Measurements from ENCODE around the gene SPG21.
A peak's percentile ranks its signal among the peaks of the same experiment; 100 is the strongest.
"Not testable (repeated sequence)": the region's sequence is repeated elsewhere in the genome, so short reads cannot be mapped to it uniquely, and the experiment has no call there.

SPG21 gene, protein sequence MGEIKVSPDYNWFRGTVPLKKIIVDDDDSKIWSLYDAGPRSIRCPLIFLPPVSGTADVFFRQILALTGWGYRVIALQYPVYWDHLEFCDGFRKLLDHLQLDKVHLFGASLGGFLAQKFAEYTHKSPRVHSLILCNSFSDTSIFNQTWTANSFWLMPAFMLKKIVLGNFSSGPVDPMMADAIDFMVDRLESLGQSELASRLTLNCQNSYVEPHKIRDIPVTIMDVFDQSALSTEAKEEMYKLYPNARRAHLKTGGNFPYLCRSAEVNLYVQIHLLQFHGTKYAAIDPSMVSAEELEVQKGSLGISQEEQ

DNA sequence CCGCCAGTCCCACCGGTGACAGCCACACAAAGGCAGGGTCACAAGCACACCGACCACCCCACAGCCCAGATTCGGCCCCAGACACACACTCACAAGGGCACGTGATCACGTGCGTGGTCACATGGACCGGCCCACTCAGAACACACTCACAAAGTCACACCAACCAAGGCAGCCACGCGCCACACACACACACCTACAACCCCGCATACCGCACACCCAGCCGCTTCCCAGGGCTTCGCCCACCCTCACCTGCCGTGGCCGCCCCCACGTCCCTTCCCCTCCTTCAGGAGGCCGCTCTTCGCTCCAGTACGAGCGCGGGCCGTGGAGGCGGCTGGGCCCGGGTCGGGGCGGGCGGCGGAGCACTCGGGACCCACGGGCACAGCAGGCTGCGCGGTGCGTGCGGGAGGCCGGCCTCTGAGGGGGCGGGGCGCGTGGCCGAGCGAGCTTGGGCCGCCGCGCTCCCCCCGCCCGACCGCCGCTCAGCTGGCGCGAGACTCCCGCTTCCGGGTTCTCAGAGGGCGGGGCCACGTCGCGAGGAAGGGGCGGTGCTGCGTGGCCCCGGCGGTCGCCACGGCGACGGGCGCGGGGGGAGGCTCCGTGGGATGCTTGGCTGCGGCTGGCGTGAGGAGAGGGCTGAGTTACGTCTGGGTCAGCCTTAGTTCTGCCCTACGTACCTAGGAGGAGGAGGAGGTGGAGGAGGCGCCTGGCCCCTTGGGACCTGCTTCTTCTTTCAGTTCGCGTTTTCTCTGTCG is at the start of gene SPG21:
Gene SPG21, minus strand, starts transcription at position 499 of the 752 bp plus-strand sequence. CDS start 6,345 bp downstream, outside the sequence.
- DNase-seq (ENCODE audit: low read depth), result peak; percentile 53

DNA sequence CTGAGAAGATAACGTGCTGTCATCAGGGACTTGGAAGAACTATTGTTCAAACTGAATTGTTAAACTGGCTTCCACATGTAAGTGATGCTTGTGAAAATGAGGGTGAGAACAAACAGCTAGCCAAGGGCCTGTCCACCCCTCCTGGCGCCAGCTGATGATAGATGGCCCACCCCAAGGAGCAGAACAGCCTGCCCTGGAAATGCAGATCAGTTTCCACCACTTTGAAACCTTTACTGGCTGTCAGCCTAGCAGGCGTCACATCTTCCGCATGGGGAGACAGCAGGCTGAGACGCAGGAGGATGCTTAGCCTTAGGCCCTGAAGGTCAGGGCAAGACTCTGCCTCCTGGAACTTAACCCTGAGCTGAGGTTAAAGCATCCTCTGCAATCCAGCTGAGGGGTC is 49.1 kb upstream of the SPG21 start:
- DNase-seq (ENCODE audit: low read depth), result no peak

DNA sequence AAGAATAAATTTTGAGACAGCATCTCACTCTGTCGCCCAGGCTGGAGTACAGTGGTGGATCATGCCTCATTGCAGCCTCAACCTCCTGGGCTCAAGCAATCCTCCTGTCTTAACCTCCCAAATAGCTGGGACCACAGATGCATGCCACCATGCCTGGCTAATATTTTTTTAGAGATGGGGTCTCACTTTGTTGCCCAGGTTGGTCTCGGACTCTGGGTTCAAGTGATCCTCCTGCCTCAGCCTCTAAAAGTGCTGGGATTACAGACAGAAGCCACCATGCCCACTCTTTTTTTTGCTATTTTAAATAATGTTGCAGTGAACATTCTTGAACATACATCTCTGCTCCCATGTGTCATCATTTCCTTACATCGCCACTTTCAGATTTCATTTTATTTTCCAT is 48.7 kb upstream of the SPG21 start:
- no peak for DNase-seq (ENCODE audit: low read depth)

DNA sequence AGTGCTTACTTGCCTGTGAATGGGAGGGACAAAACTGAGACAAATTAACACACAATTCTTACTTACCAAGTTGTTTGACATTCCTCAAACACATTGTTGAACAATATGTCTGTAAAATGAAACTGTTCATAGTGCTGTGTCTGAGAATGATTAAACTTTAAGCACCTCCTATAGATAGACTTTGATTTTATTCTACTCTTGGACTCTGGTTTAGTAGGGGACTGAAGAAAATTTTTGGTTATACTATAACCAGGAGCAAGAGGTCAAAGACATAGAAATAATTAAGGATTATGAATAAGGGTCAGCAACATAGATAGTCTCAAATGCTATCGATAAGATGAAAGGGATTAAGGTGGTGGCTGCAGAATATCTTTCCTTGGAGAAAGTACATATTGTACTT is 47.6 kb upstream of the SPG21 start:
- DNase-seq (ENCODE audit: low read depth), result no peak

DNA sequence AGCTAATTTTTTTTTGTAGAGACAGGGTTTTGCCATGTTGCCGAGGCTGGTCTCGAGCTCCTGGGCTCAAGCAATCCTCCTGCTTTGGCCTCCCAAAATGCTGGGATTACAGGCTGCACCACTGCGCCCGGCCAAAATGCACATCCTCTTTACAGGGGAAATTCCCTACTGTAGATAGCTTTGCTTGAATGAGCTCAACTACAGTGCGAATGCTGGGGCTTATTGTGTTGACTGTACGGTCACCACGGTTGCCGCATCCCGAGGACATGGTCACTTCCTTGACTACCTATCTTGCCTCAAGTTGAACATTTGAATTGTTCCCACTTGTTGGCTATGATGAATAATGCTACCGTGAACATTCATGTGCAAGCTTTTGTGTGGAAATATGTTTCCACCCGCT is 45.0 kb upstream of the SPG21 start:
- DNase-seq (ENCODE audit: low read depth), result no peak

DNA sequence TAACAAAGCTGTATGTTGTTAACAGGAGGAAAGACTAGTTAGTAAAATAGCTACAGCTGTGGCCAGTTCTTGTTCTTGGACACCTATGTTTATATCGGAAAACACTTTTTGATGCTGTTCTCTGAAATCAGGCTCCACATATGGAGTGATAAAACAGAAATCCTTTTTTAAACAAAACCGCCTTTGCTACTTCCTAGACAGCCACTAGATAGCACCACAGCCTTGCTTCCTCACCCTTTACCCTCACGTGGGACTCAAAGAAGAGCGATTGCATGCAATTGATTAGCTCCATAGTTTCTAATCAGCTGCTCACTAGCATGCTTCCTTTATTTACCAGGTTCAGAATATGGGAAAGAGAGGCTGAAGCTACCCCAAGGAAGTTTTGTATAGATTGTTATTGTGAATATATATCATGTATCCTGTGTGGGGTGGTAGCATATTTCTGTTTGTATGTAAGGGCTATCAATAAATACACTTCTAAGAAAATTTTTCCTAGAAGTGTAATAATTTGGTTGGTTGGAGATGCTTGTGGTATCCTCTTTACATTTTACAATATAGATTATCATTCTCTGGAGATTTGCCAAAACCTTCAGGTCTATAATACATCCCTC is 44.0 kb upstream of the SPG21 start:
- no peak for DNase-seq (ENCODE audit: low read depth)

DNA sequence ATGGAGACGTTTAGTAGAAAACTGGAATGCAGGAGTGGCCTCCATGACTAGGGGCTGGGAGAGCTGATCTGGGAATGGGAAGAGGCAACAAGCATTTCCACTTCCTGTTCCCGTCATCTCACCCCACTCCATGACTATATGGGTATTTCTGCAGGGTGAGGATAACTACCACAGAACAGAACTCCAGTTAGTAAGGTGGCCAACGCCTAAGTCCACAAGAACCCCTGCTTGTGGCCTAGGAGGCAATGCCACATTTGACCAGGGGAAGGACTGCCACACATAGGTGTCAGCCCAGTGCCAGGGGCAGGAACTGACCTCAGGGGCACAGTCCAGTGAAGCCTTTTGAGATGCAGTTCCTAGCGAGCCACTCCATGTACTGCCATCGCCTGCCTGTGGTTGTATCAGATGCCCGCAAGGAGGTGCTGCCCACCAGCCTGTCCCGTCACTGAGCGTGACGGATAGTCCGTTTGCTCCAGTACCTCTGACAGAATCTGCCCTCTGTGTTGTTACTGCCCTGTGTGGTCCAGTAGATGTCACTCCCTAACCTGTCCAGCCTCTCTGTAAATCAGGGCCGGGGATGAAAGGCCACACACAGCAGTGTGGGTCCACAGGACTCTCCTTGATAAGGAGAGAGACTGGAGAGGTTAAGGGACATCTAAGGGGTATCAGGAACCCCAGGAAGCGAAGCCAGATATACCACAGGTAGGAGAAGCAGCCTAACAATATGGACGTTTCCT is 43.3 kb upstream of the SPG21 start:
- no peak for DNase-seq (ENCODE audit: low read depth)

DNA sequence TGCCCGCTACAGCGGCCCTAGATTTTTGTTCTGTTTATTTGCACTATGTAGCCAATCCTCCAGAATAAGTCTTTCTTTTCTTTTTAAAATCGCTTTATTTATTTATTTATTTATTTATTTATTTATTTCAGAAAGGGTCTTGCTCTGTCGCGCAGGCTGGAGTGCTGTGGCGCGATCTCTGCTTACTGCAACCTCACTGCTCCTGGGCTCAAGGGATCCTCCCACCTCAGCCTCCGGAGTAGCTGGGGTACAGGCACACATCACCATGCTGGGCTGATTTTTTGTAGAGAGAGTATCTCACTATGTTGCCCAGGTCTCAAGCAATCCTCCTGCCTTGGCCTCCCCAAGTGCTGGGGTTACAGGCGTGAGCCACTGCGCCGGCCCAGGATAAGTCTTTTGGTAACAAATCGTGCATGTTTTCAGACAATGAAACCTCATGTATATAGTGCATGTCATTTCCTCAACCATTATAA is 40.1 kb upstream of the SPG21 start:
- DNase-seq (ENCODE audit: low read depth), result no peak

DNA sequence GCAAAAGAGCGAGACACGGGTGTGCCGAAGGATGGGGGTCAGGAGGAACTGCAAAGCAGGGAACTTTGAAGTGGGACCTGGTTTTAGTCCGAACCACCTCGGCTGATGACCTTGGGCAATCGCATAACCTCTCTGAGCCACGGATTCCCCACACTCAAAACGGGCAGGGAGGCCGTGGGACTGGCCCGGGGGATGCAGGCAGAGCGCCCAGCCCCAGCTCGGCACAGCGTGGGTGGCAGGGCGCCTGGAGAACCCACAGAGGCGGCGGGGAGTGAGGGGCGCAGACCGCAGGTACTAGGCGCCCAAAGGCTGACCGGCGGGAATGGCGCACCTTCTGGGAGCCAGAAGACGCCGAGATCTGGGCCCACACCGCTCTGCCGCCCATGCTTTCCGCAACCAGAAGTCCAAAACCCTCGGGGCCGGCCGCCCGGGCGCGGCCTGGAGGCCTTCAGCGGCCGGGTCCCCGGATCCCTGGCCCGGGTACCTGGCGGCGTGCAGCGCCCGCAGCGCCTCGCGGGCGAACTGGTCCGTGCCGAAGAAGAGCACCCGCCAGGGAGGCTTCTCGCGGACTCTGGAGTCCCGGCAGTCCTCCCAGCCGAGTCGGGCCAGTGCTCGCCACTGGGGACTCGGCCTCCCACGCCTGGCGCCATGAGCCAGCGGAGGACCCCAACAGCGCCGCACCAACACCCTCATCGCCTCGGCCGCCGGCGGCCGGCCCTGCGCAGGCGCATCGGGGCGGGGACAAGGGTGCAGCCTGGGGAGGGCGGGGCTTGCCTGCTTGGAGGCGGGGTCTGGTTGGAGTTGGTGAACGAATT is 39.4 kb upstream of the SPG21 start, which contains the start of gene MTFMT:
Gene MTFMT, minus strand, starts transcription at position 719 of the 815 bp plus-strand sequence. Its CDS starts 26 bp downstream, at position 693.
- peak; percentile 17 for DNase-seq (ENCODE audit: low read depth)

DNA sequence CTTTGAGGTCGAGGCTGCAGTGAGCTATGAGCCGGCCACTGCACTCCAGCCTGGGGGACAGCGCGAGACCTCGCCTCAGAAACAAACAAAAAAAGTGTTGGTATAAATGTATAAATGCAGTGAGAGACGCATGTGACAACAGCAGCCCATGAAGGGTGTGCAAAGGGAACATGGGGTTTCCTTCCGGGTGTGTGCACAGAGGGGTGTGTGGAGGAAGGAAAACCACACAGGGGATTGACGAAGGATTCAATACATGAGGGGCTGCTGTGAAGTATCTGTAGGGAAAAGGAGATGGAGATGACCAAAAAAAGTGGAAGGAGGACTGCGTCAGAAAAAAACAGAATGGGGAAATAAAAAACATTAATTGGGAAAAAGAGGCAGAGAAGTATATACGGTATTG is 38.6 kb upstream of the SPG21 start:
- no peak for DNase-seq (ENCODE audit: low read depth)

DNA sequence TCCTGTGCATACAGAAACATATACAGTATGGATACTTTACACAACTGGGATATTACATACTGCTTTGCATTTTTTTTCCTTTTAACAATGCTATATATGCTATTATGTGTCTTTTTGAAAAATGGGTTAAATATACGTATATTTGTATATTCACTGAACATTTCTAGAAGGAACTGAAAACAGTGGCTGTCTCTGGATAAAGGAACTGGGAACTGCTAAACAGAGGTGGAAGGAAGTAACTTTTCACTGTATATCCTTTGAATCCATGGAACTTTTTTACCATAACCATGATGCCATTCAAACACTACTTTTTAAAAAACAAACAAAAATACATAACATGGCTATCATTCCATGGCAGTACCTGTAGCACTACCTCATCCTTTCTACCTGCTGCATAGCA is 37.9 kb upstream of the SPG21 start:
- DNase-seq (ENCODE audit: low read depth), result no peak

DNA sequence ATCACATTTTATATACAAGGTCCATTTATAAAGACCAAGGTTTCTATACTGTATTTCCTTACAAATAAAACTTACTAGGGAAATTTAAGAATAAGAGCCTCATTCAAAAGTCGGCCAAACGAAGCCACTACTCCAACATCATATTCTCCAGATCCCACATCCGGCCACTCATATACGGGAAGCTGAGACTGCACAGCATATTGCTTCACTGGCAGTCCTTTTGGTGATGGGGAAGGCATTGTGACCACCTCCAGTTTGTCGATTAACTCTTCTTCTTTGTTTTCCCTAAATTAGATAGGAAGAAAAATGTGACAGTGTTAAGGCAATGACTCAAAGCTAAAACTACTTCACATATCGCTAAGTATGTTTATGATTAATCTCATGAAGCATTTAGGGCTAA is 37.0 kb upstream of the SPG21 start:
- no peak for DNase-seq (ENCODE audit: low read depth)

DNA sequence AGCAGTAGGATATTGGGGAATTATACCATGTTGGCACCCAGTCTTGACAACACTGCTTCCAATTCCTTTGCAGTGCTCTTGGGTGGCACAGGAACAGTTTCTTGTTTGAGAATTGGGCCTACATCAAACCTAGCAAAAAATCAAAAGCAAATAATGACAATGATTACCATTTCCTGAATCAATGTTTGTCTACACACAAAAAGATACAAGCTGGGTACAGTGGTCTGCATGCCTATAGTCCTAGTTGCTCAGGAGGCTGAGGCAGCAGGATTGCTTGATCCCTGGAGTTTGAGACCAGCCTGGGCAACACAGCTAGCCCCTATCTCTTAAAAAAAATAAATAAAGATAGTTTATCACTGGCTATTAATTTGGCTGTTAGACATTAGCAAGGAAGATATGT is 31.8 kb upstream of the SPG21 start:
- DNase-seq (ENCODE audit: low read depth), result no peak

DNA sequence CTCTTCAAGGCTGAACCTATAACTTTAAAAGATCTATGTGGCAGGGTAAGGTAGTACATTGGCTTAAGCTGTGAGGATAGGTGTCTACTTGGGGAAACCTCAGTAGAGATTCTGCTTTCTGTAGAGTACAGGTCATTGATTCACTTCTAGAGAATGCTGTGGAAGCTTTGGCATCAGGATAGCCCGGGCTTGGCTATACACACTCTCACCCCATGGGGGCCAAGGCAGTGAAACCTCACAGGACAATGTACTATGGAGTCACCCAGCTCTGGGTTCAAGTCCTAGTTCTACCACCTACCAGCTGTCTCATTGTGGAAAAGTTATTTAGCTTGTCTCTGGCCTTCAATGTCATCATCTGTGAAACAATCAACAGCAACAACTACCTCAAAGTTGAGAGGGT is 30.7 kb upstream of the SPG21 start:
- no peak for DNase-seq (ENCODE audit: low read depth)

DNA sequence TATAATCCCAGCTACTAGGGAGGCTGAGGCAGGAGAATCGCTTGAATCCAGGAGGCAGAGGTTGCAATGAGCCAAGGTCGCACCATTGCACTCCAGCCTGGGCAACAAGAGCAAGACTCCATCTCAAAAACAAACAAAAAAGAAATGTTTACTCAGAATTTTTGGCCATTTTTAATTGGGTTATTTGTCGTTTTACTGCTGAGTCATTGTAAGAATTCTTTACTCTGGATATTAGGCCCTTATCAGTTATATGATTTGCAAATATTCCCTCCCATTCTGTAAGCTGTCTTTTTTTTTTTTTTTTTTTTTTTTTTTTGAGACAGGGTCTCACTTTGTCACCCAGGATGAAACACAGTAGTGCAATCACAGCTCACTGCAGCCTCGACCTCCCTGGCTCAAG is 21.5 kb upstream of the SPG21 start:
- not testable (repeated sequence) for DNase-seq (ENCODE audit: low read depth)

DNA sequence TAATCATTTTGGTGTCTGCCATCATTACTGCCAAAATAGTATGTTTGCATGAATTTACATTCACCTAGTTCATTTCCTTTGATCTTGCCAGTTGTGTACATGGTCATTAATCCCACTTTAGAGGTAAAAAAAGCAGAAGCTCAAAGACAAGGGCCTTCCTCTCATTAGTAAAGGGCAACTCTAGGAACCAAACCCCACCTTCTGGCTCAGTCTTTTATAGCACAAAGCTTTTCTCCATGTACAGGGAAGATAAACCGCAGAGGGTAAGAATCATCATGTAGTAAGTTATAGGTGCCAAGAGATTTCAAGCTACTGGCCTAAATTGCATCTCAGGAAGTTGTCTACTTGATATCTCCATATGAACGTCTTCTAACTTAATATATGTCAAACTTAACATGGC is 19.3 kb upstream of the SPG21 start:
- DNase-seq (ENCODE audit: low read depth), result no peak

DNA sequence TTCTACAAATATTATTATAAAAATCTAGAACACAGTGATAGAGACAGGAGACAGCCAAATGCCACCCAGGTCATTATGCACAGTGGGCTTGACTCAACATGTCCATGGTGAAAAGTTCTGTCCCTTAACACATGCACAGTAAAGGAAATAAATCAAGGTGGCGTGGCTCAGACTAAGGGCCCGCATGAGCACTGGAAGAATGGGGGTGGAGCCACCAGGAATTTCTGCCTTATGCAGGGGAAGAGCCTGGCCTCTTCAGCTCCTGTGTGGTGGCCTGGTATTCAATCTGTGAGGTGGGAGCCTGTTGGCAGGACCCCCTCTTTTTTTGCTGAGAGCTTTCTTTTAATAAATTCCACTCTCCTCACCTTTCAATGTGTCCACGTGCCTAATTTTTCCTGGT is 17.2 kb upstream of the SPG21 start:
- no peak for DNase-seq (ENCODE audit: low read depth)

DNA sequence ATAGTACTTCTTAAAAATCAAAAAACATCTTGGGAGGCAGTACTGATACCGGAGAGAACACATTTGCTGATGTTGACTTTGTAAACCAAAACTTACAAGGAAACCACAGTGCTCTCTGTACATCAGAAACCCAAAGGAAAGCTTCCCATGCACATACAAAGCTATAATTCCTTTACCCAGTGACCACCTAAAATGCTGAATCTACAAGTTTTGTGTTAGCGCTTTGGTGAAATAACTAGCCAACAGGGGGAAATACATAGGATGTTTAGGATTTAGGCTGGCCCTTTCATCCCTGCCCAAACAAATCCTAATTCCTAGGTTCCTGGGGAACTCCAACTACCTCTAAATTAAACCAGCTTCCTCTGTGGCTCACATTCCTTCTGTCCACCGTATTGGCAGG is 15.3 kb upstream of the SPG21 start:
- DNase-seq (ENCODE audit: low read depth), result no peak

DNA sequence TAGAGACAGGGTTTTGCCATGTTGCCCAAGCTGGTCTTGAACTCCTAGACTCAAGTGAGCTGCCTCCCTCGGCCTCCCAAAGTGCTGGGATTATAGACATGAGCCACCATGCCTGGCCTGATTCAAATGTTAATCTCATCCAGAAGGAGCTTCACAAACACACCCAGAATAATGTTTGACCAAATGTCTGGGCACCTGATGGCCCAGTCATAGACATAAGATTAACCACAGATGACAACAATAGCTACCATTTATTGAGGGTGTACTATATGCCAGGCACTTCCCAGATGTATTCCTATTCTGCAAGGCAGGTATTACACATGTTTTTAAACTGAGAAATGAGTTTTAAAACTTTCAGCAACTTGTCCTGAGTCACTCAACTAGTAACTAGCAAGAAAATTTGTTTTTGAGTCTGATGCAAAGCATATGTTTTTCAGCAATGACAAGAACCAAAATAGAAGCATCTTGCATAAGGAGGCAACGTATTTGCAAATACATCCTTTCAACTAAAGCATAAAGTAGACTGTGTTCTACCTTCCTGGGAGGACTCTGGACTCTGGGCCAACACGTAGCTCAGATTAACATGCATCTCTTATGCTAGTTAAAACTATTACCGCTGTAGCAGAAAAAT is 8.1 kb upstream of the SPG21 start:
- DNase-seq (ENCODE audit: low read depth), result no peak

DNA sequence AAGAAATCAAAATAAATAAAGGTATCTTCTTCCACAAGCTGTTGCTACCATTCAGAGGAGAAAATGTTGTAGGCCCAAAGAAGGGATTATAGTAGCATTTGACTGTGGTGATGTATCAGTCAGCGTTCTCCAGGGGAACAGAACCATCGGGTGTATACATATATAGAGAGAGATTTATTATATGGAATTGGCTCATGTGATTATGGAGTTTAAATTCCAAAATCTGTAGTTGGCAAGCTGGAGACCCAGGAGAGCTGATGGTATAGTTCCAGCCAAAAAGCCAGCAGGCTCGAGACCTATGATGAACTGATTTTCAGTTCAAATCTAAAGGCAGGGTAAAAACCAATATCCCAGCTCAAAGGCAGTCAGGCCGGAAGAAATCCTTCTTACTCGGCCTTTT is 7.4 kb upstream of the SPG21 start:
- DNase-seq (ENCODE audit: low read depth), result no peak

DNA sequence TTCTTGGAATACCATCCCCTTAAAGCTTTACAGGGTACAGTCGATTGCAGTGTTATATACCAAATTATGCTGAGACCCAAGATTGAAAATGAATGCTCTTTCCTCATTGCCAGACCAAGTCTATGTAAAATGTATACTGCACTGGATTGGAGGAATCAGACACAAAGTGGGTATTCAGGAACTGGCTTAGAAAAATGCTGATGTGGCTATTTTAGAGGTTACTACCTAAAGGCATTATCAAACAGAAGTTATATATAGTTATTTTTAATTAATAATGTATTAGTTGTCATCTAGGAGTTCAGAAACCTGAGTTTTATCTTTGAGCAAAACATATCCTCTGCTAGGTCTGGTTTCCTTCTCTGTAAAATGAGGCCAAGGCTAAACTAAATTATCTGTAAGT is 3.6 kb upstream of the SPG21 start:
- no peak for DNase-seq (ENCODE audit: low read depth)
